Chondrocyte (in vitro differentiated cells): ENCODE results near the gene SLC9C1. TPM values are rescaled to one million over a fixed set of nuclear protein-coding genes. Genes with fewer than 3 reads are reported as not detected.
"Not testable (repeated sequence)": the region's sequence is repeated elsewhere in the genome, so short reads cannot be mapped to it uniquely, and the experiment has no call there.

Experiments used
- DNase-seq: peaks from one replicate; pipeline ENCODE4 v3.0.0; 2021; ENCODE audit warnings: mixed read lengths, low spot score
- H3K27ac Mint-ChIP-seq: one replicate; pipeline ENCODE4 v1.8.0; 2021; ENCODE audit warnings: mild to moderate bottlenecking, moderate library complexity, mixed read lengths; ENCODE audit not compliant: unreplicated experiment
- H3K27me3 Mint-ChIP-seq: 2 replicates; pipeline ENCODE4 v1.8.0; 2021; ENCODE audit warnings: low read depth, mixed read lengths
- H3K36me3 Mint-ChIP-seq: 2 replicates; pipeline ENCODE4 v1.8.0; 2021; ENCODE audit warnings: low read depth, mixed read lengths
- H3K4me1 Mint-ChIP-seq: 2 replicates; pipeline ENCODE4 v1.8.0; 2021; ENCODE audit warnings: low read depth, mild to moderate bottlenecking, mixed read lengths
- H3K4me3 Mint-ChIP-seq: one replicate; pipeline ENCODE4 v1.8.0; 2021; ENCODE audit warnings: mild to moderate bottlenecking, moderate library complexity, mixed read lengths; ENCODE audit not compliant: unreplicated experiment
- H3K9me3 Mint-ChIP-seq: 2 replicates; pipeline ENCODE4 v1.8.0; 2021; ENCODE audit warnings: low read depth, mixed read lengths
- total RNA-seq: library from RNA; stranded (reverse); gene quantifications from 3 replicates; pipeline ENCODE4 v1.2.1, GENCODE V29; 2021
- TF ChIP-seq, protein P1 (sequence below): fragments of 200-600 bp; sonication (generic); IDR thresholded peaks from 2 replicates; pipeline ENCODE4 v1.5.0; 2021; ENCODE audit warnings: antibody characterized with exemption, mild to moderate bottlenecking, moderate library complexity

SLC9C1 gene
- total RNA-seq, 1 donor from 2014 or later, result 0.07 TPM

DNA sequence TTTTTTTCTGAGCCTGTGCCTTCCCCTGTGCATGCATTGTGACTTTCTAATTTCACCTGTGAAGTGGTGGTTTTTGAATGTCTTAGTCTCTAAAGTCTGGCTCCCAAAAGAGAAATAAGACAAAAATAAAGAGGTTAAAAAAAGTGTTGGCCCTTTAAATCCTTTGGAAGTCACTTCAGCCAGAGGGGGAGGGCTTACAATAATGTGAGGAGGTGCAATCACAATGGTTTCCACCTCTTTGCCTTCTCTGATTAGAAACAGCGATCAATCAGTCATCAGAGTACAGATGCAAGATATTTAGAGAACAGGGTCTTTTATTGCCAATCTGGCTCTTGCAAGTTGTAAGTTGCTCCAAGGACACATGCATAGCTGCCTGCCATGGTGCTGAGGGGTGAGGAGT, 96.9 kb downstream of the SLC9C1 start:
- TF ChIP-seq, protein P1, sequence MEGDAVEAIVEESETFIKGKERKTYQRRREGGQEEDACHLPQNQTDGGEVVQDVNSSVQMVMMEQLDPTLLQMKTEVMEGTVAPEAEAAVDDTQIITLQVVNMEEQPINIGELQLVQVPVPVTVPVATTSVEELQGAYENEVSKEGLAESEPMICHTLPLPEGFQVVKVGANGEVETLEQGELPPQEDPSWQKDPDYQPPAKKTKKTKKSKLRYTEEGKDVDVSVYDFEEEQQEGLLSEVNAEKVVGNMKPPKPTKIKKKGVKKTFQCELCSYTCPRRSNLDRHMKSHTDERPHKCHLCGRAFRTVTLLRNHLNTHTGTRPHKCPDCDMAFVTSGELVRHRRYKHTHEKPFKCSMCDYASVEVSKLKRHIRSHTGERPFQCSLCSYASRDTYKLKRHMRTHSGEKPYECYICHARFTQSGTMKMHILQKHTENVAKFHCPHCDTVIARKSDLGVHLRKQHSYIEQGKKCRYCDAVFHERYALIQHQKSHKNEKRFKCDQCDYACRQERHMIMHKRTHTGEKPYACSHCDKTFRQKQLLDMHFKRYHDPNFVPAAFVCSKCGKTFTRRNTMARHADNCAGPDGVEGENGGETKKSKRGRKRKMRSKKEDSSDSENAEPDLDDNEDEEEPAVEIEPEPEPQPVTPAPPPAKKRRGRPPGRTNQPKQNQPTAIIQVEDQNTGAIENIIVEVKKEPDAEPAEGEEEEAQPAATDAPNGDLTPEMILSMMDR, result no peak
- Mint-ChIP-seq H3K4me3 (no peak overlapping the region), H3K4me1 (no peaks in the 10 kb centered on the region), H3K36me3 (peaks cover 9% of the 10 kb centered on the region), H3K27ac (no peak overlapping the region), H3K27me3 (no peaks in the 10 kb centered on the region), H3K9me3 (peaks cover 31% of the 10 kb centered on the region)
- DNase-seq, result no peak

DNA sequence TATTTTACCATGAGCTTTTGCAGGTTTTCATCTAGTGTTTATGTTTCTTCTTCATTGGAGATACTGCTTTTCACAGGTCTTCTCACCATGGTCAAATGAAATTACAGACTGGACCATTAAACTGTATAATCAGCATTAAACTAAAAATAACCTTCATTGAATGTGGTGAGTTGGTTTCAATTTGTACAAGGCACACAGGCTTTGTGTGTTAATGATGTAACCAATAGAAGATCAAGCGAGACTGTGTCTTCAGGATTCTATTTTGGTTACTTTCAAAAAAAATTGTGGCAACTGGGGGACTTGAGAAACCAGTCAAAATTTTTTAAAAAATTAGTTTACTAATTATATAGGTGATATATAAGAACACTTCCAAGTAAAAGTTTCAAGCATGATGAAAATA, 106.7 kb downstream of the SLC9C1 start:
- no peaks in the 10 kb centered on the region for H3K4me1 Mint-ChIP-seq
- peaks cover 4% of the 10 kb centered on the region for H3K36me3 Mint-ChIP-seq
- H3K27ac Mint-ChIP-seq, result no peak overlapping the region
- H3K9me3 Mint-ChIP-seq, result peaks cover 18% of the 10 kb centered on the region
- no peak for DNase-seq
- H3K27me3 Mint-ChIP-seq, result no peaks in the 10 kb centered on the region
- no peak overlapping the region for H3K4me3 Mint-ChIP-seq
- TF ChIP-seq, protein P1, result no peak

DNA sequence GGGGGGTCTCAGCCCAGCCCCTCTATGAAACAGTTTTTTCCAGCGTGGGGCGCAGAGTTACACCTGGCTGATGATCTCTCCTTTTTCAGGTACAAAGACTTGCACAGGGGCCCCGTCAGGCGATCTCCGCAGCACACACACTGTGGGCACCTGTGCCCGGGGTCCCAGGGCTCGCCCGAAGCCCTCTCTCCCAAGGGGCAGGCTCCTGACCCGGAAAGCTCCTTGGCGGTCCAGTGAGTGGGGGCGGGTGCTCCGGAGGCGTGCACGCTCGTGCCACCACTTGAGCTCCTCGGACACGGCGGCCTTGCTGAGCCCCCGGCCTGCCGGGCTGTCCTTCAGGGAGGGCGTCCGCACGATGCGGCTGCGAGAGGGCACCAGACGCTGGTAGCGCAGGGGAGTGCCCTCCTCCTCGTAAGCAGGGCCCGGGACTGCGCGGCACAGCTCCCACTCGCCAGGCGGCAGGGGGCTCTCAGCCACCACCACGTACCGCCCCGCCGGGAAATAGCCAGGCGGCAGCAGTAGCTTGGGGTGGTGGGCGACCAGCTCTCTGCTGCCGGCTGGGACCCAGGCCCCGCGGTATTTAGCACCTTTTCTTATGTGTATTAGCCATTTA, 108.5 kb downstream of the SLC9C1 start:
- H3K4me3 Mint-ChIP-seq, result peak overlapping the region; percentile 44
- H3K27ac Mint-ChIP-seq, H3K9me3 Mint-ChIP-seq, DNase-seq, H3K36me3 Mint-ChIP-seq, H3K27me3 Mint-ChIP-seq, H3K4me1 Mint-ChIP-seq: not testable (repeated sequence)

DNA sequence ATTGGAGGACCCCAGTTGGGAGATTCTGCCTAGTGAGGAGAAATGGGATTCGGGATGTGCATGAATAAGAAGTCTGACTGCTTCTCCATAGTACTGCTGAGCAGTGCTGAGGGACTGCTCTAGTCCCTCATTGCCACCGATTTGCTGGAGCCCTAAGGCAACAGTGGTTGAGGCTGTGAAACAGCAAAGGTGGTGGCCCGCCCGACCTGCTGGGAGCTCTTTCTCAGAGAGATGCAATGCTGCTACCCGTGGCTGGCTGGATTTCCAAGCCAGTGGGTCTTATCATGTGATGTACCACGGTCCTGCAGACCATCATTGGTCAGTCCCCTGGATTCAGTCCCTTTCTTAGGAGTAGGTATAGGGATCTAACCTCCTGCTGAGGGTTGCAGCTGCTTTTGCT, 118.4 kb downstream of the SLC9C1 start:
- Mint-ChIP-seq H3K27me3 (no peaks in the 10 kb centered on the region), H3K4me3 (no peak overlapping the region), H3K36me3 (no peaks in the 10 kb centered on the region), H3K9me3 (no peaks in the 10 kb centered on the region), H3K27ac (no peak overlapping the region), H3K4me1 (no peaks in the 10 kb centered on the region)
- peak; percentile 72 for DNase-seq
- TF ChIP-seq, protein P1, result no peak

DNA sequence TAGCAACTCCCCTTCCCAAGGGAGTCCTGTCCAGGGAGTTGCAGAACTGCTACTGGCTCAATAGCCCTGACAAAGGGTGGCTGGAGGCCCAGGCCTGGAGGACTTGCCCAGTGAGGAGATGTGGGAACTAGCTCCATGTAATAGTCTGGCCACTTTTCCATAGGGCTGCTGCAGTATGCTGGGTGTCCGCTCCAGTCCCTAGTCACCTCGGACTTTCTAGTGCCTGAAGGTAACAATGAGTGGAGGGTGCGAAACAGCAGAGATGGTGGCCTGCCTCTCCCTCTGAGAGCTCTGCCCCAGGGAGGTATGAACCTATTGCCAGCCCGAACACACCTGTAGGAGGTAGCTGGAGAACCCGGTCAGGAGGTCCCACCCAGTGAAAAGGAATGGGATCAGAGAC, 119.0 kb downstream of the SLC9C1 start:
- no peak for DNase-seq
- H3K9me3 Mint-ChIP-seq, result no peaks in the 10 kb centered on the region
- H3K4me1 Mint-ChIP-seq, result no peaks in the 10 kb centered on the region
- H3K36me3 Mint-ChIP-seq, result no peaks in the 10 kb centered on the region
- no peaks in the 10 kb centered on the region for H3K27me3 Mint-ChIP-seq
- H3K4me3 Mint-ChIP-seq, result no peak overlapping the region
- TF ChIP-seq, protein P1, result no peak
- no peak overlapping the region for H3K27ac Mint-ChIP-seq

DNA sequence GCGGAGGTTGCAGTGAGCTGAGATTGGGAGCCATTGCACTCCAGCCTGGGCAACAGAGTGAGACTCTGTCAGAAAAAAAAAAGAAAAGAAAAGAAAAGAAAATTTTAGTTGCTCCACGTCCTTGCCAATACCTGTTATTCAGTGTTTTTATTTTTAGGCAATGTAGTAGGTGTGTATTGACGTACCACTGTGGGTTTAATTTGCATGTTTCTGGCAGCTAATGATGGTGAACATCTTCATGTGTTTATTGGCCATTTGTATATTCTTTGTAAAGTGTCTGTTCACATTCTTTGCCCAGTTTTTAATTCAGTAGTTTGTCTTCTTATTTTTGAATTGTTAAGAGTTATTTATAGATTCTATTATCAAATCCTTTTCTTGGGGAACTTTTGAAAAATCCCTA, 122.9 kb downstream of the SLC9C1 start:
- TF ChIP-seq, protein P1, result no peak
- Mint-ChIP-seq H3K27ac (no peak overlapping the region), H3K4me3 (no peak overlapping the region), H3K27me3 (peaks cover 2% of the 10 kb centered on the region), H3K36me3 (peaks cover 2% of the 10 kb centered on the region), H3K4me1 (no peaks in the 10 kb centered on the region), H3K9me3 (peaks cover 5% of the 10 kb centered on the region)
- no peak for DNase-seq
